HG02588 (cell line): ENCODE results near the gene QRFP.
"Not testable (repeated sequence)": the region's sequence is repeated elsewhere in the genome, so short reads cannot be mapped to it uniquely, and the experiment has no call there.

ENCODE experiments used
- ATAC-seq: cut with Tn5 transposase; IDR thresholded peaks from one replicate; pipeline ENCODE4 v1.9.1; 2021; ENCODE audit warnings: mild to moderate bottlenecking, moderate library complexity; ENCODE audit not compliant: unreplicated experiment

The QRFP gene

DNA sequence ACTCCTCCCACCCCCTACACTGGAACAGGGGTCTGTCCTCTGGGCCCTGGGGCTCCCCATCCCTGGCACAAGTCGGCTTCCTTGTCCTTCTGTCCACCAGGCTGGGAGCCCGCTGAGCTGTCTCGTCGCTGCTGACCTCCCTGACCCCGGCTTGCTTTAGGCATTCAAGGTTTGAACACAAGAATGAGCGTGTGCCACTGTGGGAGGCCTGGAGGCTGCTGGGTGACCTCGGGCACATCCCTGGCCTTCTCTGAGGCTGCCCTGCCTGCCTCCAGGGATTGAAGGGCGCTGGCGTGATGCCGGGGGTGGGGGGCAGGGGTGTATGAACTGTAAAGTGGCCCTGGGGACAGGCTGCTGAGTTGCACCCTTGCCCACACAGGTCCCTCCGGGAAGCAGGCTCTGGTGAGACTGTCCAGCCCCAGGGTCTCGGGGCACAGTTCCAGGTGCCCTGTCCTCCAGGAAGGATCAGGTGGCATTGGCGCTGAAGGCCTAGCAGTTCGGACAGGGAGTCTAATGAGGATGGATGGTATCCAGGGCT lies 24.2 kb upstream of the QRFP start:
- no peak for ATAC-seq

DNA sequence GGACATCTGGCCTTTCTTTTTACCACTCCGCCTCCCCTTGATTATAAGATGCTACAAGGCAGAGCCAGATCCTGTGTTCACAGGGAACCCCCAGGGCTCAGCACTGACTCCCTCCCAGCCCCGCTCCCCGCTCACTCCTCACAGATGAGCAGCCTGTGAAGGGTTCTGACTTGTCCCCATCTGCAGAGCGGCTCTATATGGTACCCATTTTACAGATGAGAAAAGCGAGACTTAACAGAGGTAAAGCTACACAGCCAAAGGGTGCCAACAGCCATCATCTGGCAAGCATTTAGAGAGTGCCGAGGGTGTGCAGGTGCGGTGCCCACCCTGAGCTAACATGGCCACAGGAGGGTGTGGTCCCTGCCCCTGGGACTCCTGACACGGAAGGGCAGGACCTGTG lies 23.6 kb upstream of the QRFP start:
- no peak for ATAC-seq

- no peak for ATAC-seq
Measured at GRCh38 chr9:130919559-130920145, 23.0 kb upstream of the QRFP start.

DNA sequence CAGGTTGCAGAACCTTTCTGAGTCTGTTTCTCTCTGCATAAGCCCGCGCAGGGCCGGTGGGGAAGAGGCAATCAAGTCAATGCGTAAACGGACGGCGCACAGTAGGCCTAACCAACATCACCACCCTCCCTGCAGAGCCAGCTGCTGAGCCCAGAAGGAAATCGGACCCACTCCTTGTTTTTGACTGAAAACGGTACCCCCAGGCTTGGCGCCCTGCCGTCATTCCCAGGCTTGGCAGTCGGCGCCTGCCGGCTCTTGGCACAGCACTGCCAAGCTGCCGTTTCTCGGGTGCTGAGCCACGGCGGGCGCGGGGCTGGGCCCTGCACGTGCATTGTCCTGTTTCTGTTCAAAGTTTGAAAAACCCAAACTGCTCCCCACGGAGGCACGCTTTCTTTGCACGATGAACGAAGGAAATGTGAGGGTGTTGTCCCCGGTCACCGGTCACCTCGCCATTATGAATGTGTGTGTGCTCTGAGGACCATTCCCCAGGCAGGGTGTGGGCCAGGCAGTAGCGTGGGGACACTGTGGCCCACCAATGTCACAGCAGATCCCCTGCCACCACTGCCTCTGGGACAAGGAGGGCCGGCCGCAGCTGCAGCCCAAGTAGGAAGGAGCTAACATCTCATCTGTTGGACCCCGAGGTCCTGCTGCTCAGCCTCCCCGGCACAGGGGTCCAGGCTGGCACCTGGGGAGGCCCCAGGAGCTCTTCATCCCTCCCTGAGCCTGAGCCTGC lies 22.4 kb upstream of the QRFP start:
- ATAC-seq = no peak

GRCh38 chr9:130918101-130918825 lies 21.7 kb upstream of the QRFP start:
- ATAC-seq = no peak

- ATAC-seq = no peak
Measured at GRCh38 chr9:130917168-130917960, 20.8 kb upstream of the QRFP start.

DNA sequence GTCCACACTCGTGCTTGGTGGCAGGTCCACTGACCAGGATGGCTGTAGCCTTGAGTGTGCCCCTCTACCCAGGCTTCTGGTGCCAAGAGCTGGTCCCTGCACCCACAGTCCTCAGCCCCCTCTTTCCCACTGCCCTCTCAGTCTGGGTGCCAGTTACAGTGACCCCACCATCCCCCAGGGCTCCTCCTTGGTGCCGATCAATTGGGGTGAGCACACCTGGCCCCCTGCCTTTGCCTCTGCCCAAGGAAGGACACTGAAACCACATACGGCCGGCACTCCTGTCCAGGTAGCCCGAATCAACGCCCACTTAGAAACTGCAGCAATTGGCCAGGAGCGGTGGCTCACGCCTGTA lies 18.5 kb upstream of the QRFP start:
- ATAC-seq = no peak

GRCh38 chr9:130914417-130915095 lies 17.9 kb upstream of the QRFP start:
- ATAC-seq = no peak

GRCh38 chr9:130913599-130914416 lies 17.2 kb upstream of the QRFP start:
- no peak for ATAC-seq

- ATAC-seq = no peak
Measured at GRCh38 chr9:130912932-130913598, 16.5 kb upstream of the QRFP start.

GRCh38 chr9:130911254-130912049 lies 14.8 kb upstream of the QRFP start:
- no peak for ATAC-seq

- ATAC-seq = not testable (repeated sequence)
Measured at GRCh38 chr9:130910670-130911069, 14.1 kb upstream of the QRFP start.

- ATAC-seq = not testable (repeated sequence)
Measured at GRCh38 chr9:130910041-130910440, 13.4 kb upstream of the QRFP start.

DNA sequence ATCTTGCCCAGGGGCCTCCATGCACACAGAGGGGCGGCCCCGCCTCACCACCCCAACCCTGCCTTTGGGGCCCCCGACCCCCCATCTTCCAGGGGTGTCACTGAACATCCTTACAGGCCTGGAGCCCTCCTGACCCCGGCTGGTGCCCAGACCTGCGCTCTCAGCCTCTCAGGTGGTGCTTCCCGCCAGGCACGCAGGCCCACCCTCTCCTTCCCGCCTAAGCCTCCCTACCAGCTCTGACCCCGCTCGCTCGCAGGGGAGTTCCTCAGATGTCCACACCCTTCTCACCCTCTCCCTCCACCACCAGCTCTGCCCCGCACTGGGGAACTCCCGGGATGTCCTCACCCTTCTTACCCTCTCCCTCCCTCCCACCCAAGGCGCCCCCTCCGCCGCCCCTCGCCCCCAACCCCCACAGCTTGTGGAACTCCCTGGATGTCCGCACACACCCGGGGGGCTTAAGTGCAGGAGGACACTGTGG lies 12.3 kb upstream of the QRFP start:
- no peak for ATAC-seq

GRCh38 chr9:130908146-130908877 lies 11.7 kb upstream of the QRFP start:
- ATAC-seq = no peak

- no peak for ATAC-seq
Measured at GRCh38 chr9:130906735-130907416, 10.3 kb upstream of the QRFP start.
